ENCODE data around the gene SPSB4.

SPSB4 gene

GRCh38 chr3:141067206-141067974, 16.2 kb downstream of the SPSB4 start:
- TF ChIP-seq CTCF (IDR thresholded peaks at IDR 0.05; ENCODE audit: low read depth, low read length) = no peak
- in situ Hi-C loops (cut with HindIII; ENCODE audit: low sequenced_read_pairs) = no loop called here
- no peak overlapping the region for H3K4me3 ChIP-seq (ENCODE audit: low read depth, low read length)
- no peak for DNase-seq (ENCODE audit: low read depth, low spot score)

GRCh38 chr3:141070229-141070628, 19.1 kb downstream of the SPSB4 start:
- in situ Hi-C loops (cut with HindIII; ENCODE audit: low sequenced_read_pairs) = no loop called here
- DNase-seq (ENCODE audit: low read depth, low spot score) = no peak
- H3K4me3 ChIP-seq (ENCODE audit: low read depth, low read length) = no peak overlapping the region
- TF ChIP-seq CTCF (IDR thresholded peaks at IDR 0.05; ENCODE audit: low read depth, low read length) = no peak

GRCh38 chr3:141070727-141071357, 19.7 kb downstream of the SPSB4 start:
- no peak for TF ChIP-seq CTCF (IDR thresholded peaks at IDR 0.05; ENCODE audit: low read depth, low read length)

GRCh38 chr3:141071681-141072260, 20.6 kb downstream of the SPSB4 start:
- DNase-seq (ENCODE audit: low read depth, low spot score) = no peak
- in situ Hi-C loops (cut with HindIII; ENCODE audit: low sequenced_read_pairs) = no loop called here
- no peak overlapping the region for H3K4me3 ChIP-seq (ENCODE audit: low read depth, low read length)
- no peak for TF ChIP-seq CTCF (IDR thresholded peaks at IDR 0.05; ENCODE audit: low read depth, low read length)

More at GRCh38 chr3:141070727-141071357, 19.7 kb downstream of the SPSB4 start:
- in situ Hi-C loops (cut with HindIII; ENCODE audit: low sequenced_read_pairs) = no loop called here
- H3K4me3 ChIP-seq (ENCODE audit: low read depth, low read length) = no peak overlapping the region
- peak; percentile 16 for DNase-seq (ENCODE audit: low read depth, low spot score)

GRCh38 chr3:141072950-141073349, 21.8 kb downstream of the SPSB4 start:
- no peak for DNase-seq (ENCODE audit: low read depth, low spot score)
- TF ChIP-seq CTCF (IDR thresholded peaks at IDR 0.05; ENCODE audit: low read depth, low read length) = no peak
- in situ Hi-C loops (cut with HindIII; ENCODE audit: low sequenced_read_pairs) = no loop called here
- H3K4me3 ChIP-seq (ENCODE audit: low read depth, low read length) = no peak overlapping the region

GRCh38 chr3:141073580-141073979, 22.4 kb downstream of the SPSB4 start:
- no peak for TF ChIP-seq CTCF (IDR thresholded peaks at IDR 0.05; ENCODE audit: low read depth, low read length)
- DNase-seq (ENCODE audit: low read depth, low spot score) = no peak
- H3K4me3 ChIP-seq (ENCODE audit: low read depth, low read length) = no peak overlapping the region
- in situ Hi-C loops (cut with HindIII; ENCODE audit: low sequenced_read_pairs) = no loop called here

All from astrocyte of the spinal cord (primary cell).